HepG2 (cell line): Measurements from ENCODE around the gene RNF8. TPM values are rescaled to one million over a fixed set of nuclear protein-coding genes. Genes with fewer than 3 reads are reported as not detected.

Source experiments
- ATF7-NPFF ChIP-seq: sonication (generic); formaldehyde crosslinking; IDR thresholded peaks from 2 replicates; pipeline ENCODE4 v1.8.1; 2023; ENCODE audit warnings: mild to moderate bottlenecking, low read depth, missing genetic modification reagents, moderate library complexity
- GLI4 ChIP-seq: sonication (generic); formaldehyde crosslinking; IDR thresholded peaks from 2 replicates; pipeline ENCODE4 v1.5.1; 2020; ENCODE audit warnings: missing genetic modification reagents, mild to moderate bottlenecking, moderate library complexity, borderline replicate concordance
- KMT2A ChIP-seq: sonication (generic); formaldehyde crosslinking; IDR thresholded peaks from 2 replicates; pipeline ENCODE4 v1.4.0; 2020; ENCODE audit warnings: missing genetic modification reagents
- MED1 ChIP-seq: sonication (generic); formaldehyde crosslinking; IDR thresholded peaks from 2 replicates; pipeline ENCODE4 v1.4.0; 2020; ENCODE audit warnings: missing genetic modification reagents
- MIER2 ChIP-seq: IDR thresholded peaks from 2 replicates; pipeline ENCODE4 v1.6.1; 2016; ENCODE audit warnings: missing biosample characterization, missing genetic modification reagents
- SALL1 ChIP-seq: sonication (generic); formaldehyde crosslinking; IDR thresholded peaks from 2 replicates; pipeline ENCODE4 v1.8.0; 2022; ENCODE audit warnings: mild to moderate bottlenecking, missing genetic modification reagents
- TBX2 ChIP-seq: sonication (generic); formaldehyde crosslinking; IDR thresholded peaks from 2 replicates; pipeline ENCODE4 v1.5.0; 2020; ENCODE audit warnings: missing genetic modification reagents, mild to moderate bottlenecking, borderline replicate concordance
- TEAD3 ChIP-seq: optimal IDR thresholded peaks from 2 replicates; pipeline ENCODE3; 2016; ENCODE audit warnings: borderline replicate concordance
- THAP11 ChIP-seq: IDR thresholded peaks from 2 replicates; pipeline ENCODE4 v1.6.1; 2016; ENCODE audit warnings: missing biosample characterization, missing genetic modification reagents
- ZFP36L1 ChIP-seq: sonication (generic); formaldehyde crosslinking; IDR thresholded peaks from 2 replicates; pipeline ENCODE4 v1.8.0; 2022; ENCODE audit warnings: mild to moderate bottlenecking, missing genetic modification reagents, moderate library complexity
- ZMYM2 ChIP-seq: sonication (generic); formaldehyde crosslinking; IDR thresholded peaks from 2 replicates; pipeline ENCODE4 v1.8.0; 2022; ENCODE audit warnings: mild to moderate bottlenecking, missing genetic modification reagents
- ZNF20 ChIP-seq: sonication (generic); formaldehyde crosslinking; IDR thresholded peaks from 2 replicates; pipeline ENCODE4 v1.4.0; 2020; ENCODE audit warnings: mild to moderate bottlenecking, moderate library complexity, missing genetic modification reagents
- ZNF335 ChIP-seq: sonication (generic); formaldehyde crosslinking; IDR thresholded peaks from 2 replicates; pipeline ENCODE4 v1.4.0; 2020; ENCODE audit warnings: missing genetic modification reagents
- ZNF614 ChIP-seq: IDR thresholded peaks from 2 replicates; pipeline ENCODE4 v1.6.1; 2018; ENCODE audit warnings: missing biosample characterization, missing genetic modification reagents, inconsistent platforms, borderline replicate concordance
- polyA plus RNA-seq, 8 experiments: library from polyadenylated mRNA; depleted of rRNA in 3 of 8; stranded (reverse) in 7 of 8; unstranded in 1 of 8; fragments of >200 nt; fragmentation: Illumina TruSeq in 4 of 8; extraction: Trizol in 4 of 8; gene quantifications; 2 replicates each; pipeline versions ENCODE4 v1.2.1 to v1.2.3, GENCODE V29; 2011 to 2016; ENCODE audit warnings: low read depth in 4 of 8, missing spikeins in 1 of 8, mixed read lengths in 1 of 8; ENCODE audit not compliant: insufficient read depth in 1 of 8
- total RNA-seq, 5 experiments: library from RNA; depleted of rRNA; stranded (reverse); fragments of >200 nt; fragmentation: Illumina TruSeq; extraction: Trizol; gene quantifications; 2 replicates each; pipeline ENCODE4 v1.2.3, GENCODE V29; 2016; ENCODE audit warnings: low read depth in 1 of 5
- TF ChIP-seq, protein P1 (sequence below): sonication (generic); formaldehyde crosslinking; IDR thresholded peaks from 2 replicates; pipeline ENCODE4 v1.4.0; 2020; ENCODE audit warnings: missing genetic modification reagents, borderline replicate concordance
- TF ChIP-seq, protein P2 (sequence below): sonication (generic); formaldehyde crosslinking; IDR thresholded peaks from 2 replicates; pipeline ENCODE4 v1.5.0; 2020; ENCODE audit warnings: missing genetic modification reagents
- TF ChIP-seq, protein P3 (sequence below): sonication (generic); formaldehyde crosslinking; IDR thresholded peaks from 2 replicates; pipeline ENCODE4 v1.4.0; 2020; ENCODE audit warnings: missing genetic modification reagents, mild to moderate bottlenecking, borderline replicate concordance
- TF ChIP-seq, protein P4 (sequence below): sonication (generic); formaldehyde crosslinking; IDR thresholded peaks from 2 replicates; pipeline ENCODE4 v1.5.1; 2020; ENCODE audit warnings: missing genetic modification reagents, mild to moderate bottlenecking, borderline replicate concordance

The RNF8 gene
- total and polyA plus RNA-seq, 2 of the 13 experiments (the other 11 are each of a cell fraction or from before 2014, with no cell fraction given) = 21.8 to 47.6 TPM

DNA sequence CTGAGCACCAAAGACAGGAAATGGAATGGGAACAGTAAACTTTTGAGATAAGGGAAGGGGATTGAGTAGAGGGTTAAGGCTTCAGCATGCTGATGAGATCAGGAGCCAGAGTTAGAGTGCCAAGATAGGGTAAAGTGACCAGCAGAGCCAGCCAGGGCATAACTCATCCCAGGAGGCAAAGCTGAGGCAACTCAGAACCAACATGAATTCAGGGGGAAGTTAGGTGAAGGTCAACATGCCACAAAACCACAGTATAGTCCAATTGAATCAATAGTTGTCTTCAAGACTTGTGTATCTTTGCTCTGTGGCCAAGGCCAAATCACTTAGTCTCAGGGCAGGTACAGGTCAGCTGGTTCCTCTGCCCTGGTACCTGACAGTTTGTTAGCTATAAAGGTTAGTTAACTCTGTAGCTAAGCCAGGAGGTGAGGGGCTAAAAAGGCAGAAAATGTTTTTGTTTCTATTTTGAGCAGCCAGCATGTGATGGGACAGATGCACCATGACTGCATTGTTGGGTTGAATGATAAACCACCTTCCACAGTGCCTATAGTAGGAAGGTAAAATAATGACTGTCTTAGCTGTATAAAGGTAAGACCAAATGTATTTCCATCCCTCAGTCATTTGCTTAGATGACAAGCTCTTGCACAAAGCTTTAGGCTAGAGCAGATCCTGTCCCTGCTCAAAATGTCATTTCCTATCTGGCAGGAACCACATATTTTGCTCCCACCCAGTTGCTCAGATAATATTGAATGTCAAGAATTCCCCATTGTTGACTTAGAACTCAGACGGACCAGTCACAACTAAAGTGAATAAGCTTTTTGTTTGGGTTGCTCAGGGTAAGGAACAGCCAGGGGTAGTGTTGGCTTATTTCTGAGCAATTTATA lies 15.8 kb downstream of the RNF8 start (continued):
- TF ChIP-seq, protein P1, sequence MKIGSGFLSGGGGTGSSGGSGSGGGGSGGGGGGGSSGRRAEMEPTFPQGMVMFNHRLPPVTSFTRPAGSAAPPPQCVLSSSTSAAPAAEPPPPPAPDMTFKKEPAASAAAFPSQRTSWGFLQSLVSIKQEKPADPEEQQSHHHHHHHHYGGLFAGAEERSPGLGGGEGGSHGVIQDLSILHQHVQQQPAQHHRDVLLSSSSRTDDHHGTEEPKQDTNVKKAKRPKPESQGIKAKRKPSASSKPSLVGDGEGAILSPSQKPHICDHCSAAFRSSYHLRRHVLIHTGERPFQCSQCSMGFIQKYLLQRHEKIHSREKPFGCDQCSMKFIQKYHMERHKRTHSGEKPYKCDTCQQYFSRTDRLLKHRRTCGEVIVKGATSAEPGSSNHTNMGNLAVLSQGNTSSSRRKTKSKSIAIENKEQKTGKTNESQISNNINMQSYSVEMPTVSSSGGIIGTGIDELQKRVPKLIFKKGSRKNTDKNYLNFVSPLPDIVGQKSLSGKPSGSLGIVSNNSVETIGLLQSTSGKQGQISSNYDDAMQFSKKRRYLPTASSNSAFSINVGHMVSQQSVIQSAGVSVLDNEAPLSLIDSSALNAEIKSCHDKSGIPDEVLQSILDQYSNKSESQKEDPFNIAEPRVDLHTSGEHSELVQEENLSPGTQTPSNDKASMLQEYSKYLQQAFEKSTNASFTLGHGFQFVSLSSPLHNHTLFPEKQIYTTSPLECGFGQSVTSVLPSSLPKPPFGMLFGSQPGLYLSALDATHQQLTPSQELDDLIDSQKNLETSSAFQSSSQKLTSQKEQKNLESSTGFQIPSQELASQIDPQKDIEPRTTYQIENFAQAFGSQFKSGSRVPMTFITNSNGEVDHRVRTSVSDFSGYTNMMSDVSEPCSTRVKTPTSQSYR (CRISPR knock-in tag) = peak; percentile 43; the same call in 1 of the 2 replicates
- TF ChIP-seq ZMYM2 (CRISPR knock-in tag) = 0 out of 2 replicates have a peak, but pooled peaks have one; percentile 30
- peak; percentile 85 for TF ChIP-seq SALL1 (CRISPR knock-in tag)
- TF ChIP-seq, protein P2, sequence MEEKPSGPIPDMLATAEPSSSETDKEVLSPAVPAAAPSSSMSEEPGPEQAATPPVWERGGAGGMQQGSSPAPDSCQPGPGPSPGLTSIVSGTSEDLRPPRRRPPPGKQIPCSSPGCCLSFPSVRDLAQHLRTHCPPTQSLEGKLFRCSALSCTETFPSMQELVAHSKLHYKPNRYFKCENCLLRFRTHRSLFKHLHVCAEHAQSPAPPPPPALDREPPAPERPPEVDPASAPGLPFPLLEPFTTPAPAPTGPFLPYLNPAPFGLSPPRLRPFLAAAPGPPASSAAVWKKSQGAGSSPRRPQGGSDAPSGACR (CRISPR knock-in tag) = 0 out of 2 replicates have a peak, but pooled peaks have one; percentile 45
- TF ChIP-seq, protein P3, sequence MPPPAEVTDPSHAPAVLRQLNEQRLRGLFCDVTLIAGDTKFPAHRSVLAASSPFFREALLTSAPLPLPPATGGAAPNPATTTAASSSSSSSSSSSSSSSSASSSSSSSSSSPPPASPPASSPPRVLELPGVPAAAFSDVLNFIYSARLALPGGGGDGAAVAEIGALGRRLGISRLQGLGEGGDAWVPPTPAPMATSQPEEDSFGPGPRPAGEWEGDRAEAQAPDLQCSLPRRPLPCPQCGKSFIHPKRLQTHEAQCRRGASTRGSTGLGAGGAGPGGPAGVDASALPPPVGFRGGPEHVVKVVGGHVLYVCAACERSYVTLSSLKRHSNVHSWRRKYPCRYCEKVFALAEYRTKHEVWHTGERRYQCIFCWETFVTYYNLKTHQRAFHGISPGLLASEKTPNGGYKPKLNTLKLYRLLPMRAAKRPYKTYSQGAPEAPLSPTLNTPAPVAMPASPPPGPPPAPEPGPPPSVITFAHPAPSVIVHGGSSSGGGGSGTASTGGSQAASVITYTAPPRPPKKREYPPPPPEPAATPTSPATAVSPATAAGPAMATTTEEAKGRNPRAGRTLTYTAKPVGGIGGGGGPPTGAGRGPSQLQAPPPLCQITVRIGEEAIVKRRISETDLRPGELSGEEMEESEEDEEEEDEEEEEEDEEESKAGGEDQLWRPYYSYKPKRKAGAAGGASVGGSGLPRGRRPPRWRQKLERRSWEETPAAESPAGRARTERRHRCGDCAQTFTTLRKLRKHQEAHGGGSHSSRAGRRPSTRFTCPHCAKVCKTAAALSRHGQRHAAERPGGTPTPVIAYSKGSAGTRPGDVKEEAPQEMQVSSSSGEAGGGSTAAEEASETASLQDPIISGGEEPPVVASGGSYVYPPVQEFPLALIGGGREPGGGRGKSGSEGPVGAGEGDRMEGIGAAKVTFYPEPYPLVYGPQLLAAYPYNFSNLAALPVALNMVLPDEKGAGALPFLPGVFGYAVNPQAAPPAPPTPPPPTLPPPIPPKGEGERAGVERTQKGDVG (CRISPR knock-in tag) = no peak
- TF ChIP-seq, protein P4, sequence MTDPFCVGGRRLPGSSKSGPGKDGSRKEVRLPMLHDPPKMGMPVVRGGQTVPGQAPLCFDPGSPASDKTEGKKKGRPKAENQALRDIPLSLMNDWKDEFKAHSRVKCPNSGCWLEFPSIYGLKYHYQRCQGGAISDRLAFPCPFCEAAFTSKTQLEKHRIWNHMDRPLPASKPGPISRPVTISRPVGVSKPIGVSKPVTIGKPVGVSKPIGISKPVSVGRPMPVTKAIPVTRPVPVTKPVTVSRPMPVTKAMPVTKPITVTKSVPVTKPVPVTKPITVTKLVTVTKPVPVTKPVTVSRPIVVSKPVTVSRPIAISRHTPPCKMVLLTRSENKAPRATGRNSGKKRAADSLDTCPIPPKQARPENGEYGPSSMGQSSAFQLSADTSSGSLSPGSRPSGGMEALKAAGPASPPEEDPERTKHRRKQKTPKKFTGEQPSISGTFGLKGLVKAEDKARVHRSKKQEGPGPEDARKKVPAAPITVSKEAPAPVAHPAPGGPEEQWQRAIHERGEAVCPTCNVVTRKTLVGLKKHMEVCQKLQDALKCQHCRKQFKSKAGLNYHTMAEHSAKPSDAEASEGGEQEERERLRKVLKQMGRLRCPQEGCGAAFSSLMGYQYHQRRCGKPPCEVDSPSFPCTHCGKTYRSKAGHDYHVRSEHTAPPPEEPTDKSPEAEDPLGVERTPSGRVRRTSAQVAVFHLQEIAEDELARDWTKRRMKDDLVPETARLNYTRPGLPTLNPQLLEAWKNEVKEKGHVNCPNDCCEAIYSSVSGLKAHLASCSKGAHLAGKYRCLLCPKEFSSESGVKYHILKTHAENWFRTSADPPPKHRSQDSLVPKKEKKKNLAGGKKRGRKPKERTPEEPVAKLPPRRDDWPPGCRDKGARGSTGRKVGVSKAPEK (CRISPR knock-in tag) = peak; percentile 86; the same call in 1 of the 2 replicates
- TF ChIP-seq ZFP36L1 (CRISPR knock-in tag) = peak; percentile 53; the same call in 1 of the 2 replicates
- peak; percentile 52; the same call in 1 of the 2 replicates for TF ChIP-seq ATF7-NPFF (CRISPR knock-in tag)
- TF ChIP-seq TEAD3 = peak; percentile 92
- 0 out of 2 replicates have a peak, but pooled peaks have one; percentile 33 for TF ChIP-seq MIER2 (CRISPR knock-in tag)
- peak; percentile 83 for TF ChIP-seq MED1 (CRISPR knock-in tag)
- TF ChIP-seq THAP11 (CRISPR knock-in tag) = peak; percentile 54
- 0 out of 2 replicates have a peak, but pooled peaks have one; percentile 15 for TF ChIP-seq ZNF335 (CRISPR knock-in tag)
- TF ChIP-seq ZNF614 = peak; percentile 64; the same call in 1 of the 2 replicates
- TF ChIP-seq ZNF20 (CRISPR knock-in tag) = no peak
- TF ChIP-seq KMT2A (CRISPR knock-in tag) = 0 out of 2 replicates have a peak, but pooled peaks have one; percentile 23
- peak; percentile 45 for TF ChIP-seq TBX2 (CRISPR knock-in tag)
- TF ChIP-seq GLI4 (CRISPR knock-in tag) = 0 out of 2 replicates have a peak, but pooled peaks have one; percentile 66
